PC-3 (cell line): ENCODE data around the gene BEGAIN. TPM values are rescaled to one million over a fixed set of nuclear protein-coding genes. Genes with fewer than 3 reads are reported as not detected.

ENCODE experiments used
- ATAC-seq: fragments of 200-7000 bp; cut with Tn5 transposase; 2 replicates; pipeline ENCODE4 v1.9.1; 2020; ENCODE audit warnings: mild to moderate bottlenecking, moderate library complexity
- BruUV-seq: library from RNA; stranded (reverse); fragments of 400-500 nt; replicated peaks from 2 replicates; lab custom pipeline; 2021; lab: Mats Ljungman, UMichigan
- CTCF ChIA-PET: fragments of 300-600 bp; sonication (Branson Sonifier 250); formaldehyde crosslinking; loops from one replicate; lab custom pipeline; 2022; ENCODE audit warnings: antibody characterized with exemption; lab: Charles Lee
- POLR2A ChIA-PET: fragments of 300-600 bp; sonication (Branson Sonifier 250); formaldehyde crosslinking; loops from one replicate; lab custom pipeline; 2022; ENCODE audit warnings: antibody characterized with exemption; ENCODE audit not compliant: unreplicated experiment; lab: Charles Lee
- DNase-seq: peaks from one replicate; pipeline ENCODE4 v3.0.0-alpha.2; 2015
- H2AFZ ChIP-seq: fragments of 300-600 bp; sonication (generic); 2 replicates; pipeline ENCODE4 v1.6.0; 2016; ENCODE audit warnings: antibody characterized with exemption, low read length
- H3F3A ChIP-seq: fragments of 300-600 bp; sonication (generic); one replicate; pipeline ENCODE4 v1.6.0; 2017; ENCODE audit warnings: antibody characterized with exemption, low read length, control low read depth, mild to moderate bottlenecking; ENCODE audit not compliant: unreplicated experiment
- H3K27ac ChIP-seq: fragments of 300-600 bp; sonication (generic); 2 replicates; pipeline ENCODE4 v1.5.1; 2016; ENCODE audit warnings: mild to moderate bottlenecking, low read length
- H3K27me3 ChIP-seq: fragments of 300-600 bp; sonication (generic); 2 replicates; pipeline ENCODE4 v1.6.1; 2016; ENCODE audit warnings: low read length, mixed read lengths
- H3K36me3 ChIP-seq: fragments of 300-600 bp; sonication (generic); 2 replicates; pipeline ENCODE4 v1.6.1; 2016; ENCODE audit warnings: low read depth, mixed run types, low read length, mixed read lengths
- H3K4me1 ChIP-seq: fragments of 300-600 bp; sonication (generic); 2 replicates; pipeline ENCODE4 v1.5.1; 2016; ENCODE audit warnings: low read length; ENCODE audit not compliant: insufficient read depth
- H3K4me2 ChIP-seq: fragments of 300-600 bp; sonication (generic); 2 replicates; pipeline ENCODE4 v1.6.0; 2016; ENCODE audit warnings: low read length
- H3K4me3 ChIP-seq: fragments of 300-600 bp; sonication (generic); 2 replicates; pipeline ENCODE4 v1.5.1; 2016; ENCODE audit warnings: mild to moderate bottlenecking, low read length, mixed read lengths
- H3K79me2 ChIP-seq: fragments of 300-600 bp; sonication (generic); 2 replicates; pipeline ENCODE4 v1.6.1; 2017; ENCODE audit warnings: low read length, mixed read lengths
- H3K9ac ChIP-seq: fragments of 300-600 bp; sonication (generic); 2 replicates; pipeline ENCODE4 v1.6.0; 2016; ENCODE audit warnings: mild to moderate bottlenecking, low read length
- H3K9me2 ChIP-seq: fragments of 300-600 bp; sonication (generic); replicated peaks from 2 replicates; pipeline ENCODE4 v1.6.1; 2016; ENCODE audit warnings: mixed run types, low read length, mixed read lengths
- H3K9me3 ChIP-seq: fragments of 300-600 bp; sonication (generic); 2 replicates; pipeline ENCODE4 v1.6.1; 2016; ENCODE audit warnings: low read length, mixed read lengths
- H4K20me1 ChIP-seq: fragments of 300-600 bp; sonication (generic); 2 replicates; pipeline ENCODE4 v1.6.1; 2016; ENCODE audit warnings: low read length, mixed read lengths
- EZH2 ChIP-seq: fragments of 300-600 bp; sonication (generic); IDR thresholded peaks from one replicate; pipeline ENCODE4 v1.6.1; 2017; ENCODE audit warnings: antibody characterized with exemption, mild to moderate bottlenecking, low read length; ENCODE audit not compliant: unreplicated experiment
- EZH2phosphoT487 ChIP-seq: fragments of 300-600 bp; sonication (generic); IDR thresholded peaks from 2 replicates; pipeline ENCODE4 v1.6.1; 2018; ENCODE audit warnings: mild to moderate bottlenecking, antibody characterized with exemption, low read length, borderline replicate concordance
- intact Hi-C: fragments of 100-400 bp; cut with micrococcal nuclease; formaldehyde crosslinking; loops from 2 replicates; pipeline ENCODE4 v1.9.0; 2023
- total RNA-seq: library from RNA; depleted of rRNA; stranded (reverse); fragments of >200 nt; gene quantifications from 2 replicates; pipeline ENCODE4 v1.2.3, GENCODE V29; 2014
- TF ChIP-seq, protein P1 (sequence below): fragments of 300-600 bp; sonication (generic); conservative IDR thresholded peaks from 2 replicates; pipeline ENCODE4 v1.5.1; 2017; ENCODE audit warnings: antibody characterized with exemption, low read depth, mild to moderate bottlenecking, low read length

The BEGAIN gene
- total RNA-seq, 1 experiment from 2014 or later: 3.8 TPM

DNA sequence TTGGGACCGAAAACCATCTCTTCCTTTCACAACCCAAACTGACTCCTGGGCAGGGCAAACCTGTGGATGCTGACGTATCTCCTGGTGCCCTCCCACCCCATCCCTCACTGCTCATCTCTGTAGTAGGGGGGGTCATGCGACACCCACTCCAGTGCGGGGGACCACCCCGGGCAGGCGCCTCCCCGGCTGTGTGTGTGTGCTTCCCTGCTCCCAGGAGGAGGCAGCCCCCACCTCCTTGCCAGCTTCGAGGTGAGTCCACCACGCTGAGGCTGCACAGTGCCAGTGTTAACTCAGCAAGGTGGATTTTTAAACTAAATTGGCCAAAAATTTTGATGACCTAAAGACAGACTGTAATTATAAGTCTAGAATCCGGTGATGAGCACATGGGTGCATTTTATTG, 46.2 kb upstream of the BEGAIN start:
- ATAC-seq: no peak
- no peak for DNase-seq
- H3F3A ChIP-seq: no peaks in the 10 kb centered on the region
- H3K36me3 ChIP-seq: no peaks in the 10 kb centered on the region
- POLR2A ChIA-PET: no interaction called here
- H2AFZ ChIP-seq: no peak overlapping the region
- H3K79me2 ChIP-seq: no peaks in the 10 kb centered on the region
- no peaks in the 10 kb centered on the region for H3K9me2 ChIP-seq
- no peaks in the 10 kb centered on the region for H3K9me3 ChIP-seq
- no peak overlapping the region for H3K27ac ChIP-seq
- CTCF ChIA-PET: no interaction called here
- H3K9ac ChIP-seq: no peak overlapping the region
- no peak for TF ChIP-seq EZH2
- no TSS peak for BruUV-seq
- H4K20me1 ChIP-seq: no peaks in the 10 kb centered on the region
- no peak overlapping the region for H3K4me2 ChIP-seq
- no peaks in the 10 kb centered on the region for H3K4me1 ChIP-seq
- no peak overlapping the region for H3K4me3 ChIP-seq
- peaks cover 36% of the 10 kb centered on the region for H3K27me3 ChIP-seq
- intact Hi-C loops: no loop called here

GRCh38 chr14:100629696-100630095, 42.5 kb upstream of the BEGAIN start:
- Histone ChIP-seq H3K27ac (no peak overlapping the region), H2AFZ (no peak overlapping the region), H3F3A (no peaks in the 10 kb centered on the region), H3K4me2 (no peak overlapping the region), H3K79me2 (no peaks in the 10 kb centered on the region), H3K9ac (no peak overlapping the region), H3K9me2 (no peaks in the 10 kb centered on the region), H3K4me1 (no peaks in the 10 kb centered on the region), H3K27me3 (peaks cover 32% of the 10 kb centered on the region), H3K36me3 (no peaks in the 10 kb centered on the region), H4K20me1 (no peaks in the 10 kb centered on the region), H3K4me3 (no peak overlapping the region), H3K9me3 (no peaks in the 10 kb centered on the region)
- intact Hi-C loops: no loop called here
- peak; percentile 40 for ATAC-seq
- no peak for DNase-seq
- BruUV-seq: no TSS peak
- ChIA-PET POLR2A (no interaction called here), CTCF (no interaction called here)
- TF ChIP-seq EZH2phosphoT487: no peak

DNA sequence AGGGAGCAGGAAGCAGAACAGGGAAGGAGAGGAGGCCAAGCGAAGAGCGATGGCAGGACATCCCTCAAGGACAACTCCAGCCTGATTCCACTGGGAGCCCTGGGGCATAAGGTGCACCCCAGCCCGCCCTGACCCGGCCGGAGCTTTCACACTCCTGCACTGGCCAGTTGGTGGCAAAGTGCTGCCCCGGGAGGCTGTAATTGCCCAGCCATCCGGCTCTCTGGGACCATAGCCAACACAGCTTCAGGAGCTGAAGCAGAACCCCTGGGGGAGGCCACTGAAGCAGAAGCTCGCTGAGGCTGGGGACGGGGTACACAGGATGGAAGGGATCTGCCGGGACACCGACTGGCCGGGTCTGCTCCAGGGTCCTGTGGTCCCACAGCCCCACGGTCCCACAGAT, 41.9 kb upstream of the BEGAIN start:
- CTCF ChIA-PET: no interaction called here
- Histone ChIP-seq H3K4me3 (no peak overlapping the region), H3K27ac (no peak overlapping the region), H4K20me1 (no peaks in the 10 kb centered on the region), H3K4me1 (no peaks in the 10 kb centered on the region), H3K9me2 (no peaks in the 10 kb centered on the region), H3K4me2 (no peak overlapping the region), H3K79me2 (no peaks in the 10 kb centered on the region), H3K27me3 (peaks cover 31% of the 10 kb centered on the region), H3K9ac (no peak overlapping the region), H2AFZ (no peak overlapping the region), H3K9me3 (no peaks in the 10 kb centered on the region), H3K36me3 (no peaks in the 10 kb centered on the region), H3F3A (no peaks in the 10 kb centered on the region)
- BruUV-seq: no TSS peak
- ATAC-seq (no peak), DNase-seq (no peak)
- POLR2A ChIA-PET: no interaction called here
- intact Hi-C loops: no loop called here
- TF ChIP-seq EZH2phosphoT487 (no peak), EZH2 (no peak)
- TF ChIP-seq, protein P1, sequence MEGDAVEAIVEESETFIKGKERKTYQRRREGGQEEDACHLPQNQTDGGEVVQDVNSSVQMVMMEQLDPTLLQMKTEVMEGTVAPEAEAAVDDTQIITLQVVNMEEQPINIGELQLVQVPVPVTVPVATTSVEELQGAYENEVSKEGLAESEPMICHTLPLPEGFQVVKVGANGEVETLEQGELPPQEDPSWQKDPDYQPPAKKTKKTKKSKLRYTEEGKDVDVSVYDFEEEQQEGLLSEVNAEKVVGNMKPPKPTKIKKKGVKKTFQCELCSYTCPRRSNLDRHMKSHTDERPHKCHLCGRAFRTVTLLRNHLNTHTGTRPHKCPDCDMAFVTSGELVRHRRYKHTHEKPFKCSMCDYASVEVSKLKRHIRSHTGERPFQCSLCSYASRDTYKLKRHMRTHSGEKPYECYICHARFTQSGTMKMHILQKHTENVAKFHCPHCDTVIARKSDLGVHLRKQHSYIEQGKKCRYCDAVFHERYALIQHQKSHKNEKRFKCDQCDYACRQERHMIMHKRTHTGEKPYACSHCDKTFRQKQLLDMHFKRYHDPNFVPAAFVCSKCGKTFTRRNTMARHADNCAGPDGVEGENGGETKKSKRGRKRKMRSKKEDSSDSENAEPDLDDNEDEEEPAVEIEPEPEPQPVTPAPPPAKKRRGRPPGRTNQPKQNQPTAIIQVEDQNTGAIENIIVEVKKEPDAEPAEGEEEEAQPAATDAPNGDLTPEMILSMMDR: no peak

DNA sequence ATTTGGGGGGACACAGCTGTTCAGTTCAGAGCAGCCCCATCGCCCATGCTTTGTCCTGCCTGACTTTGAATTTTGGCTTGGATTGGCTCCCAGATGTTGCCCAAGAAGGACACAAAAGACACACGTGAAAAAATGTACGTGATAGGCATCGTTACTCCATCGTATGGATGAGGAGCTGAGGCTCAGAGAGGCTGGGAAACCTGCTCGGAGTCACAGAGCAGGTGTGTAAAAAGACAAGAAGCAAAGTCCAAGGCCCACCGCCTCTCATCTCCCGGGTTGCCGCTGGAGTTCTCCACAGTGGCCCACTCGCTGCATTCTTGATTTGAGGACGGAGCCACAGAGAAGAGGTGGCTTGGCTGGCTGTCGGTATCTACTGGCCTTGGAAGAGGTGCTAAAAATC, 41.0 kb upstream of the BEGAIN start:
- DNase-seq (no peak), ATAC-seq (no peak)
- Histone ChIP-seq H3K9me3 (no peaks in the 10 kb centered on the region), H3K9ac (no peak overlapping the region), H4K20me1 (no peaks in the 10 kb centered on the region), H2AFZ (no peak overlapping the region), H3F3A (no peaks in the 10 kb centered on the region), H3K27ac (no peak overlapping the region), H3K9me2 (no peaks in the 10 kb centered on the region), H3K4me2 (no peak overlapping the region), H3K4me1 (no peaks in the 10 kb centered on the region), H3K79me2 (no peaks in the 10 kb centered on the region), H3K27me3 (peaks cover 28% of the 10 kb centered on the region), H3K4me3 (no peak overlapping the region), H3K36me3 (no peaks in the 10 kb centered on the region)
- ChIA-PET POLR2A (no interaction called here), CTCF (no interaction called here)
- no TSS peak for BruUV-seq
- TF ChIP-seq, protein P1: no peak
- TF ChIP-seq EZH2 (no peak), EZH2phosphoT487 (no peak)
- intact Hi-C loops: no loop called here
